Kidney (tissue), 14 donors: Measurements from ENCODE around the gene TCF7L2. TPM values are rescaled to one million over a fixed set of nuclear protein-coding genes. Genes with fewer than 3 reads are reported as not detected.

ENCODE experiments used
- DNase-seq, 5 donors: peaks; one replicate each; pipeline ENCODE4 v3.0.0-alpha.2; 2013 to 2020
- FAIRE-seq: peaks from 2 replicates; lab custom pipeline; 2012; peaks lifted over from hg19 to GRCh38; lab: Jason Lieb, UNC
- H3K27ac ChIP-seq, 2 donors: one replicate each; pipeline ENCODE4 v1.7.0; 2013; ENCODE audit warnings: low read depth in 2 of 2, low read length in 2 of 2, inconsistent platforms in 1 of 2
- H3K27me3 ChIP-seq: one replicate; pipeline ENCODE4 v1.7.1; 2013; ENCODE audit warnings: low read length, inconsistent platforms; ENCODE audit not compliant: control insufficient read depth, insufficient read depth
- H3K36me3 ChIP-seq, 3 donors: one replicate each; pipeline versions ENCODE4 v1.7.0 to v1.7.1; 2013; ENCODE audit warnings: low read length in 3 of 3, control low read depth in 1 of 3, inconsistent platforms in 1 of 3; ENCODE audit not compliant: insufficient read depth in 3 of 3, control insufficient read depth in 2 of 3
- H3K4me1 ChIP-seq, 3 donors: one replicate each; pipeline versions ENCODE4 v1.7.0 to v1.7.1; 2013; ENCODE audit warnings: low read length in 3 of 3, inconsistent platforms in 1 of 3, low read depth in 1 of 3; ENCODE audit not compliant: control insufficient read depth in 2 of 3, insufficient read depth in 2 of 3
- H3K4me3 ChIP-seq, 3 donors: one replicate each; pipeline versions ENCODE4 v1.7.0 to v1.8.1; 2013; ENCODE audit warnings: low read length in 3 of 3, control low read depth in 1 of 3, inconsistent platforms in 1 of 3
- H3K9ac ChIP-seq, 3 donors: one replicate each; pipeline versions ENCODE4 v1.7.0 to v1.7.1; 2013; ENCODE audit warnings: low read length in 3 of 3, control low read depth in 1 of 3, inconsistent platforms in 1 of 3
- H3K9me3 ChIP-seq, 3 donors: one replicate each; pipeline versions ENCODE4 v1.7.0 to v1.7.1; 2013; ENCODE audit warnings: low read length in 3 of 3, control low read depth in 1 of 3, inconsistent platforms in 1 of 3; ENCODE audit not compliant: control insufficient read depth in 2 of 3, insufficient read depth in 1 of 3
- intact Hi-C: fragments of 100-400 bp; cut with DNase I; formaldehyde crosslinking; loops from one replicate; pipeline ENCODE4 v1.11.1; 2022
- polyA plus RNA-seq: library from polyadenylated mRNA; stranded (reverse); fragments of 350-450 nt; fragmentation: Illumina TruSeq; extraction: RNeasy Lipid Tissue Mini Kit (QIAGEN cat#74804); gene quantifications from one replicate; pipeline ENCODE4 v1.2.3, GENCODE V29; 2014; ENCODE audit warnings: low read depth, low replicate concordance; ENCODE audit not compliant: insufficient read depth
- total RNA-seq: library from RNA; stranded (reverse); fragmentation: NEBNext Ultra II Directional; extraction: Animal tissue kit (Norgen Biotek cat#: 25700); gene quantifications from one replicate; pipeline ENCODE4 v1.2.1, GENCODE V29; 2021
- TF ChIP-seq, protein P1 (sequence below): IDR thresholded peaks from 3 replicates; pipeline ENCODE4 v1.5.1; 2012; ENCODE audit warnings: mild to moderate bottlenecking, moderate library complexity, borderline replicate concordance; ENCODE audit not compliant: insufficient read depth; ENCODE audit errors: extremely low read depth
- donor health status: control.
- donor health status: control.
- donor health status: control.
- donor health status: control.
- donor health status: control.
- donor health status: DM: yes; HTN: yes; CAD: no.
- donor health status: Normal renal cell carcinoma (clear cell type).

Gene TCF7L2
- total and polyA plus RNA-seq, 2 donors from 2014 or later: 6.5 to 32.4 TPM

DNA sequence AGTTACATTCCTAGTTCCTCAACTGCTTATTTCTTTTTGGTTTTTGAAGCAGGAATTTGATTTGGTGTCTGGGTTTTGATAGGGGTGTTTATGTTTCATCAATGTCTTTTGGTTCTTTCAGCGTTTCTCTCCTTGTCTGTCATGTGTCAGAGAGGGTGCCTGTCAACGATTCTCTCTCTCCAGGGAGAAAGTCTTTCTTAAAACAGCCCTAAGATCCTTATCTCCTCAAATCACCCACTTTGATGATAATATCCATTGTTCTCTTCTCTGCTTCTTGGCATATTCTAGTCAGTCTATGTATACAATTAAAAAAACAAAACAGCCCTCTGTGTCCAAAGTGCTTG, 77.2 kb downstream of the TCF7L2 start:
- no peak overlapping the region for H3K27ac ChIP-seq

DNA sequence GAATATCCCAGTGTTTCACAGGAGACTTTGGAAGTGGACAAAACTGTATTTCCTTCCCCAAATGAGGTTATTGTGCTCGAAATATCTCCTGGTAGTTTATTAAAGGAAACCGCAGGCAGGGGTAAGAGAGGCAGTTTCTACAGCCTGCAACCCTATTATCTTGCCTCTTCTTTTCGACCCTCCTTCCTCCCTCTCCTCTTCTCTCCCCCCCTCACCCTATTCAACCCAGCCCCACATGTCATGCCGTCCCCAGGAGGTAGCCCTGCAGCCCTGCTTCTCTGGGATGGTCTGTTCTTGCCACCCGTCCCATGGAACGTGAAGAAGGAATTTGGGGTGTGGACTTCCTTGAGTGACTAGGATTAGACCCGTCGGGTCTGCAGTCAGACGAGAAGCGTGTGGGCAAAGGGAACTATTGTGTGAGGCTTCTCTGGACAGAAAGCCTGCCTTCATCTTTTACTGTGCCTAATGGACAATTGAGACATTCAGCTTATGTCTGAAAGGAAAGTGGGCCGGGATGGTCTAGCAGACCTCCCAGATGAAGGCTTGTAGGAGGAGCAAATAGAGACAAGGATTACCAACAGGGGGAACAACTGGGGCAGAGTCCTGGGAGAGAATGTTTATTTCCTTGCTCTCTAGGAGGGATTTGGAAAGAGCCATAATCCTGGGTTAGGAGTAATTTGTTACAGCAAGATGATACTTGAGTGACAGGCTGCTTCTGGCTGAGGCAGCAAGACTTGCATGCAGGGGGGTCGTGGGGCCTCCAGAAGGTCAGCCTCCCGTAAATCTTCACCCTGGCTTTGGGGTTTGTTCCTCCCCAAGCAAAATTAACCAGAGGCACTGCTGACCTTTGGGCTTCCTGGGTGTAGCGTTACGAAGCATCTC, 77.8 kb downstream of the TCF7L2 start:
- peaks cover 0 to 21% (median 12%) of the 10 kb centered on the region in 3 donors for H3K4me1 ChIP-seq
- peak overlapping the region in 1 of 3 donors; percentile 3 for H3K4me3 ChIP-seq
- no peak overlapping the region for H3K27ac ChIP-seq
- H3K27me3 ChIP-seq: no peaks in the 10 kb centered on the region
- no peak overlapping the region for H3K9ac ChIP-seq
- FAIRE-seq (no peak), DNase-seq (peak in 3 of 5 donors; percentile 61 to 66 (median 64))
- no peaks in the 10 kb centered on the region for H3K9me3 ChIP-seq
- intact Hi-C loops: no loop called here
- no peaks in the 10 kb centered on the region for H3K36me3 ChIP-seq
- TF ChIP-seq, protein P1, sequence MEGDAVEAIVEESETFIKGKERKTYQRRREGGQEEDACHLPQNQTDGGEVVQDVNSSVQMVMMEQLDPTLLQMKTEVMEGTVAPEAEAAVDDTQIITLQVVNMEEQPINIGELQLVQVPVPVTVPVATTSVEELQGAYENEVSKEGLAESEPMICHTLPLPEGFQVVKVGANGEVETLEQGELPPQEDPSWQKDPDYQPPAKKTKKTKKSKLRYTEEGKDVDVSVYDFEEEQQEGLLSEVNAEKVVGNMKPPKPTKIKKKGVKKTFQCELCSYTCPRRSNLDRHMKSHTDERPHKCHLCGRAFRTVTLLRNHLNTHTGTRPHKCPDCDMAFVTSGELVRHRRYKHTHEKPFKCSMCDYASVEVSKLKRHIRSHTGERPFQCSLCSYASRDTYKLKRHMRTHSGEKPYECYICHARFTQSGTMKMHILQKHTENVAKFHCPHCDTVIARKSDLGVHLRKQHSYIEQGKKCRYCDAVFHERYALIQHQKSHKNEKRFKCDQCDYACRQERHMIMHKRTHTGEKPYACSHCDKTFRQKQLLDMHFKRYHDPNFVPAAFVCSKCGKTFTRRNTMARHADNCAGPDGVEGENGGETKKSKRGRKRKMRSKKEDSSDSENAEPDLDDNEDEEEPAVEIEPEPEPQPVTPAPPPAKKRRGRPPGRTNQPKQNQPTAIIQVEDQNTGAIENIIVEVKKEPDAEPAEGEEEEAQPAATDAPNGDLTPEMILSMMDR: no peak

More for the DNA sequence above, 77.2 kb downstream of the TCF7L2 start:
- peaks cover 0 to 27% (median 15%) of the 10 kb centered on the region in 3 donors for H3K4me1 ChIP-seq
- H3K27me3 ChIP-seq: no peaks in the 10 kb centered on the region
- H3K9me3 ChIP-seq: no peaks in the 10 kb centered on the region
- H3K9ac ChIP-seq: no peak overlapping the region
- no peak overlapping the region for H3K4me3 ChIP-seq
- no peaks in the 10 kb centered on the region for H3K36me3 ChIP-seq
- DNase-seq (no peak), FAIRE-seq (no peak)
- TF ChIP-seq, protein P1: no peak
- intact Hi-C loops: no loop called here

GRCh38 chr10:113028456-113029440, 78.7 kb downstream of the TCF7L2 start:
- Histone ChIP-seq H3K9ac (no peak overlapping the region), H3K27me3 (no peaks in the 10 kb centered on the region), H3K36me3 (no peaks in the 10 kb centered on the region), H3K4me1 (peaks cover 0 to 20% (median 12%) of the 10 kb centered on the region in 3 donors), H3K9me3 (no peaks in the 10 kb centered on the region), H3K27ac (no peak overlapping the region), H3K4me3 (peak overlapping the region in 1 of 3 donors; percentile 3)
- intact Hi-C loops: no loop called here
- TF ChIP-seq, protein P1: no peak
- FAIRE-seq (no peak), DNase-seq (no peak)
